K562 (cell line): ENCODE data around the gene COX4I2. TPM values are rescaled to one million over a fixed set of nuclear protein-coding genes. Genes with fewer than 3 reads are reported as not detected.

Source experiments
- CBX1 ChIP-seq: sonication (generic); IDR thresholded peaks from 2 replicates; pipeline ENCODE4 v1.6.1; 2016; ENCODE audit warnings: antibody characterized with exemption, low read depth, mild to moderate bottlenecking
- CREBBP ChIP-seq: IDR thresholded peaks from one replicate; pipeline ENCODE4 v1.6.1; 2012; ENCODE audit warnings: low read depth, mild to moderate bottlenecking, control low read depth, inconsistent platforms, low read length
- CUX1 ChIP-seq: fragments of 200-800 bp; sonication (Bioruptor generic); IDR thresholded peaks from 2 replicates; pipeline ENCODE4 v1.6.1; 2016; ENCODE audit warnings: missing genetic modification characterization, missing compliant biosample characterization
- DACH1 ChIP-seq: fragments of 450-650 bp; IDR thresholded peaks from 2 replicates; pipeline ENCODE4 v1.6.1; 2018; ENCODE audit not compliant: partially characterized antibody
- HDAC2 ChIP-seq: fragments of 450-650 bp; IDR thresholded peaks from 2 replicates; pipeline ENCODE4 v1.6.1; 2016; ENCODE audit warnings: mild to moderate bottlenecking
- JUNB ChIP-seq: fragments of 450-650 bp; formaldehyde crosslinking; conservative IDR thresholded peaks from 2 replicates; pipeline ENCODE4 v1.4.0; 2020; ENCODE audit warnings: mild to moderate bottlenecking
- KDM1A ChIP-seq, 2 experiments: fragments of 450-650 bp; IDR thresholded peaks; 2 replicates each; pipeline ENCODE4 v1.6.1; 2016; ENCODE audit warnings: mild to moderate bottlenecking in 2 of 2
- MTA2 ChIP-seq: fragments of 450-650 bp; IDR thresholded peaks from 2 replicates; pipeline ENCODE4 v1.6.1; 2016; ENCODE audit warnings: low read depth
- RFX5 ChIP-seq: IDR thresholded peaks from 2 replicates; pipeline ENCODE4 v1.6.1; 2011; ENCODE audit warnings: low read depth, mild to moderate bottlenecking, improper control_type of control experiment, low read length
- THRA ChIP-seq: fragments of 450-650 bp; IDR thresholded peaks from 2 replicates; pipeline ENCODE4 v1.6.1; 2017; ENCODE audit warnings: mild to moderate bottlenecking, moderate library complexity
- ZBTB17 ChIP-seq: fragments of 450-650 bp; formaldehyde crosslinking; IDR thresholded peaks from 2 replicates; pipeline ENCODE4 v1.4.0; 2020; ENCODE audit warnings: mild to moderate bottlenecking
- ZNF766 ChIP-seq: fragments of 200-800 bp; sonication (Bioruptor generic); conservative IDR thresholded peaks from 2 replicates; pipeline ENCODE4 v1.6.1; 2016; ENCODE audit warnings: missing genetic modification characterization, missing compliant biosample characterization
- polyA plus RNA-seq, 8 experiments: library from polyadenylated mRNA; depleted of rRNA in 4 of 8; stranded (reverse) in 5 of 8; unstranded in 3 of 8; fragments of >200 nt; fragmentation: Nextera tagmentation in 2 of 8; fragmentation: Illumina TruSeq in 1 of 8; extraction: Ambion mirVana in 2 of 8; extraction: Trizol in 1 of 8; gene quantifications; 2 replicates each; pipeline versions ENCODE4 v1.2.1 to v1.2.3, GENCODE V29; 2011 to 2014; ENCODE audit warnings: inconsistent platforms in 1 of 8, missing spikeins in 1 of 8
- total RNA-seq, 7 experiments: library from RNA; depleted of rRNA in 6 of 7; stranded (reverse); fragments of >200 nt in 6 of 7; fragmentation: Illumina TruSeq in 2 of 7; extraction: Trizol in 2 of 7; gene quantifications; 2 replicates each; pipeline versions ENCODE4 v1.2.1 to v1.2.3, GENCODE V29; 2011 to 2021; ENCODE audit warnings: low replicate concordance in 1 of 7
- TF ChIP-seq, protein P1 (sequence below): sonication (generic); IDR thresholded peaks from 2 replicates; pipeline ENCODE4 v1.6.1; 2016
- TF ChIP-seq, protein P2 (sequence below): fragments of 450-650 bp; formaldehyde crosslinking; IDR thresholded peaks from 2 replicates; pipeline ENCODE4 v1.4.0; 2020; ENCODE audit warnings: mild to moderate bottlenecking, moderate library complexity

Gene COX4I2
- total and polyA plus RNA-seq, 9 of the 15 experiments (the other 6 are each of a cell fraction or from before 2014, with no cell fraction given): not detected

DNA sequence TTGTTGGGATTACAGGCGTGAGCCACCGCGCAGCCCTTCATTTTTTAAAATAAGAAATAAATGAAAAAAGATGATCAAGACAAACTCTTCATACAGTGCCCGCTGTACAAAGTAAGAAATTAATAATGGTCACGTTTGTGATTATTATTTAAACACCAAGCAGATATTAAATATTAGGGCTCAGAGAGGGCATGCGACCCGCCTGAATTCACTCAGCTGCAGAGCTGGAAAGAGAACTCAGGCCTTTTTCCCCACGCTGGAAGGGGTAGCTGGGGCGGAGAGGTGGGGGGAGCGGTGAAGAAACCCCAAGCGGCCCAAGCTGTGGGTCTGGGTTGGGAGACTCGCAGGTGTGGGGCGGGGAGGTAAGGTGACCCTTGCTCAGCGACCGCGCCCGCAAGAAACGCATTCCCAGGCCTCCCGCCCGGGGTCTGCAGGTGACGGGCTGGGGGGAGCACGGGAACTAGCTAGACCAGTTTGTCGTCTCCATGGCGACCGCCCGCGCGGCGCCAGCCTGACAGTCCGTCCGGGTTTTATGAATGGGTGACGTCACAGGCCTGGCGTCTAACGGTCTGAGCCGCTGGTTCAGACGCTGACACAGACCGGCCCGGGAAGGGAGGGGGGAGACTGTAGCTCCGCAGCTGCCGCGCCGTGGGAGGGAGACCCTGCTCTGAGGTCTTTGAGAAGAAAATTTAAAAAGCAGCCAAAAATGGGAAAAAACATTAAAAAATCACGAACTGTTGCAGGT, 33.7 kb upstream of the COX4I2 start (continued):
- TF ChIP-seq, protein P1, sequence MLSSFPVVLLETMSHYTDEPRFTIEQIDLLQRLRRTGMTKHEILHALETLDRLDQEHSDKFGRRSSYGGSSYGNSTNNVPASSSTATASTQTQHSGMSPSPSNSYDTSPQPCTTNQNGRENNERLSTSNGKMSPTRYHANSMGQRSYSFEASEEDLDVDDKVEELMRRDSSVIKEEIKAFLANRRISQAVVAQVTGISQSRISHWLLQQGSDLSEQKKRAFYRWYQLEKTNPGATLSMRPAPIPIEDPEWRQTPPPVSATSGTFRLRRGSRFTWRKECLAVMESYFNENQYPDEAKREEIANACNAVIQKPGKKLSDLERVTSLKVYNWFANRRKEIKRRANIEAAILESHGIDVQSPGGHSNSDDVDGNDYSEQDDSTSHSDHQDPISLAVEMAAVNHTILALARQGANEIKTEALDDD: no peak
- no peak; the same call in 1 of the 2 replicates for TF ChIP-seq RFX5
- peak in 1 of 2 experiments; percentile 69; a peak in 2 of 4 replicates for TF ChIP-seq KDM1A (IDR thresholded peaks at IDR 0.05)
- TF ChIP-seq, protein P2, sequence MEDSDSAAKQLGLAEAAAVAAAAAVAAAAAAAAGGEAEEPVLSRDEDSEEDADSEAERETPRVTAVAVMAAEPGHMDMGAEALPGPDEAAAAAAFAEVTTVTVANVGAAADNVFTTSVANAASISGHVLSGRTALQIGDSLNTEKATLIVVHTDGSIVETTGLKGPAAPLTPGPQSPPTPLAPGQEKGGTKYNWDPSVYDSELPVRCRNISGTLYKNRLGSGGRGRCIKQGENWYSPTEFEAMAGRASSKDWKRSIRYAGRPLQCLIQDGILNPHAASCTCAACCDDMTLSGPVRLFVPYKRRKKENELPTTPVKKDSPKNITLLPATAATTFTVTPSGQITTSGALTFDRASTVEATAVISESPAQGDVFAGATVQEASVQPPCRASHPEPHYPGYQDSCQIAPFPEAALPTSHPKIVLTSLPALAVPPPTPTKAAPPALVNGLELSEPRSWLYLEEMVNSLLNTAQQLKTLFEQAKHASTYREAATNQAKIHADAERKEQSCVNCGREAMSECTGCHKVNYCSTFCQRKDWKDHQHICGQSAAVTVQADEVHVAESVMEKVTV: 0 out of 2 replicates have a peak, but pooled peaks have one; percentile 6
- TF ChIP-seq ZNF766 (CRISPR knock-in tag): no peak
- no peak for TF ChIP-seq DACH1
- TF ChIP-seq HDAC2: peak; percentile 29; the same call in 1 of the 2 replicates
- no peak for TF ChIP-seq CREBBP
- TF ChIP-seq JUNB (CRISPR knock-in tag): peak; percentile 43; the same call in 1 of the 2 replicates
- no peak for TF ChIP-seq THRA
- no peak for TF ChIP-seq ZBTB17 (CRISPR knock-in tag)
- TF ChIP-seq CBX1: peak; percentile 76; the same call in 1 of the 2 replicates
- TF ChIP-seq MTA2: no peak
- TF ChIP-seq CUX1 (CRISPR knock-in tag): no peak
